ENCODE measurements around the gene KIAA0930.

KIAA0930 gene

DNA sequence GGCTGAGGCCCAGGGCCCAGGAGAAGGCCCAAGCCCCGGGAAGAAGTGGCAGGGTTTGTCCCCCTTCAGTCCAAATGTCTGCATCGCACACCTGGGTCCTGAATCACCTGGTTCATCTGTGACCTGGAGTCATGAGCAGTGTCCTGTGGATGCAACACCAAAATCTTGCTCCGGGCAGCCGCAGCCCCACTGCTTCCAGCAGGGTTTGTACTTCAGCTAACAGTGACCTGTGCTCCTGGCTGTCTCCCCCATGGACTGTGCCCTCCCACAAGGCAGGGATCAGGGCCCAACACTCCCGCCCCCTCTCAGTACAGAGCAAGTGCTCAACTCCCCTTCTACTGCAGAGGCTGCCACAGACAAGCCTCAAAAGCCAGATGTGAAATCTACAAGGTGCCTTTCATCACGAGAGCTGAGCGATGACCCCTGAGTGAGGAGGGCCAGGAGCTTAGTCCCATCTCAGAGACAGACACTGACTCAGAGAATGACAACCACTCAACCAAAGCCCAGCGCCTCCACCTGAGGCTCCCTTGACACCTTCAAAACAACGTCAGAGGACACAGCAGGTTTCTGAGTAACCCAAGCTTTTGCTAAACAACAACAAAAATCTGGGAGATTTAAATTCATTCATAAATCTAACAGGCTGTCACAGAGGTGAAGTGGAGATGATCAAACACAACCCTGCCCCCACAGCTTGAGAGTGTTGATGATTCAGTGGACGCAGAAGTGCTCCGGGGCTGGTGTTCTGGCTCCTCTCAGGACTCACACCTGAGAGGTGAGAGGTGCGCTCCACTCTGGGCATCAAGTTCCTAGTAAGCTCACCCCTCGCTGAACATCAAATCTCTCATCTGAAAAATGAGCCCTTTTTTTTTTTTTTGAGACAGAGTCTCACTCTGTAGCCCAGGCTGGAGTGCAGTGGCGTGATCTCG, 3.4 kb downstream of the KIAA0930 start:
- TF ChIP-seq TAF1 (IDR thresholded peaks at IDR 0.05; ENCODE audit: low read depth, low read length) (no peak), POLR2AphosphoS5 (IDR thresholded peaks at IDR 0.05; ENCODE audit: low read depth, low read length) (no peak), PAX5 (IDR thresholded peaks at IDR 0.05; ENCODE audit: insufficient read depth, low read length, severe bottlenecking) (no peak), POU2F2 (IDR thresholded peaks at IDR 0.05; ENCODE audit: low read depth, low read length) (no peak), SPI1 (IDR thresholded peaks at IDR 0.05; ENCODE audit: low read depth, low read length) (no peak), POLR2A (IDR thresholded peaks at IDR 0.05; ENCODE audit: low read depth, low read length) (no peak)
- peak; percentile 66 for FAIRE-seq
- no peak for DNase-seq (ENCODE audit: insufficient read length, low spot score)

DNA sequence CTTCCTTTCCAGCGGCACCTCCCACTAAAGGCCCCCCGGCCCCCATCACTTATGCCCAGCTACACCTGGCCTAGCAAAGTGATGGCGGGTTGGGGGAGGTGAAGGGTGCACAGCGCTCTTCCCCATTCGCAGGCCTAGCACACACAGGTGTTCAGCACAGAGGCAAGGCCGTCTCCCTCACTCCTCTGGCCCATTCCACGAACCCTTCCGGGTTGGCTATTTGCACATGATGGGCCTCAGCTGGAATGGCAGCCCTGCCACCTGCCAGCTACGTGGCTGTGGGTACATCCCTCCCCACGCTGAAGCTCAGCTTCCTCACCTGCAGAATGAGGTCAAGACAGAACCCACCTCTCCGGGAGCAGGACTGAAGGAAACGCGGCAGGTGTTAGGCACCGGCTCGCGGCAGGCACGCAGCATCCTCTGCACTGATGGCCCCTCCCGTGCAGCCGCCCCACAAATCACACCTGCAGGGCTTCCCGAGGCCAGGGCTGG, 4.8 kb downstream of the KIAA0930 start:
- DNase-seq (ENCODE audit: insufficient read length, low spot score) (no peak), FAIRE-seq (no peak)
- 0 out of 2 replicates have a peak, but pooled peaks have one; percentile 3 for TF ChIP-seq POU2F2 (IDR thresholded peaks at IDR 0.05; ENCODE audit: low read depth, low read length)
- TF ChIP-seq TAF1 (IDR thresholded peaks at IDR 0.05; ENCODE audit: low read depth, low read length): no peak

GRCh38 chr22:45235101-45235777, 5.5 kb downstream of the KIAA0930 start:
- DNase-seq (ENCODE audit: insufficient read length, low spot score) (peak; percentile 80), FAIRE-seq (peak; percentile 94)
- no peak for TF ChIP-seq TAF1 (IDR thresholded peaks at IDR 0.05; ENCODE audit: low read depth, low read length)
- peak; percentile 91 for TF ChIP-seq SPI1 (IDR thresholded peaks at IDR 0.05; ENCODE audit: low read depth, low read length)
- TF ChIP-seq POU2F2 (IDR thresholded peaks at IDR 0.05; ENCODE audit: low read depth, low read length): peak; percentile 47; the same call in 1 of the 2 replicates
- TF ChIP-seq POLR2AphosphoS5 (IDR thresholded peaks at IDR 0.05; ENCODE audit: low read depth, low read length): no peak
- no peak for TF ChIP-seq PAX5 (IDR thresholded peaks at IDR 0.05; ENCODE audit: insufficient read depth, low read length, severe bottlenecking)
- TF ChIP-seq POLR2A (IDR thresholded peaks at IDR 0.05; ENCODE audit: low read depth, low read length): peak; percentile 59

DNA sequence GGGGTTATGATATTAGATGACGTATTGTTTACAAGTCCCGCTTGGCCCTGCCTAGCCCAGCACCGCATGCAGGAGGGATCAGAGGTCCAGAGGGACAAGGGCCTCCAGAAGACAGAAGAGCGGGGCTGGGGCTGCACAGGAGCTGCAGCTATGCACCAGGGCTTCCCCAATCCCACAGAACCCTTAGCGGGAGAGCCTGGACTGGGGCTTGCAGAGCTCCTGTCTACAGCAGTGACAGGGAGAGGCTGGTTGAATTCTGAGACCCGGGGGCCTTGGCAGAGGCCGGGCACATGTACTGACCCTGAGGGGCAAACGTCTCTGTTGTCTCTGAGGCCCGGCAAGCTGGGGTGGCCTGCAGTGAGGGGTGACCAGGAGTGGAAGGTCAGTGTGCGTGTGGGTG, 6.9 kb downstream of the KIAA0930 start:
- FAIRE-seq (no peak), DNase-seq (ENCODE audit: insufficient read length, low spot score) (no peak)
- TF ChIP-seq POLR2AphosphoS5 (IDR thresholded peaks at IDR 0.05; ENCODE audit: low read depth, low read length): no peak
- TF ChIP-seq POLR2A (IDR thresholded peaks at IDR 0.05; ENCODE audit: low read depth, low read length): no peak
- TF ChIP-seq SPI1 (IDR thresholded peaks at IDR 0.05; ENCODE audit: low read depth, low read length): no peak
- TF ChIP-seq PAX5 (IDR thresholded peaks at IDR 0.05; ENCODE audit: insufficient read depth, low read length, severe bottlenecking): no peak
- no peak for TF ChIP-seq POU2F2 (IDR thresholded peaks at IDR 0.05; ENCODE audit: low read depth, low read length)
- no peak for TF ChIP-seq TAF1 (IDR thresholded peaks at IDR 0.05; ENCODE audit: low read depth, low read length)

DNA sequence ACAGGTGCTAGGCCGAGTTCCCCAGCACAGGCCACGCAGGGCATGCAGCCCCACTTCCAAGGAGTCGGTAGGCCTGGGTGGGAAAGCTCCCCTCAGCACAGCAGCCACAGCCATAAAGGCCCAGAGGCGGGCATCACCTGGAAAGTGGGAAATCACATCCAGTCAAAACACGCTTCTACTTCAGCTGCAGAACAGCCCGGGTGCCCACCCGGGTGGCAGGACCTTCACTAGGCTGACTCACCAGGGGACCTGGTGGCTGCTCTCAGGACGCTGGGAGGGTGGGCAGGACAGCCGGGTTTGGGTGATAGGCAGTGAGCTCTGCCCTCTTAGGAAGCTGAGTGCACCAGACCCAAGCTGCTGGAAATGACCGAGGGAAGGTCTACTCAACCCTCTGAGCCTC, 7.3 kb downstream of the KIAA0930 start:
- FAIRE-seq (no peak), DNase-seq (ENCODE audit: insufficient read length, low spot score) (no peak)
- TF ChIP-seq SPI1 (IDR thresholded peaks at IDR 0.05; ENCODE audit: low read depth, low read length) (no peak), POLR2AphosphoS5 (IDR thresholded peaks at IDR 0.05; ENCODE audit: low read depth, low read length) (0 out of 2 replicates have a peak, but pooled peaks have one; percentile 10)

- FAIRE-seq (no peak), DNase-seq (ENCODE audit: insufficient read length, low spot score) (no peak)
- TF ChIP-seq PAX5 (IDR thresholded peaks at IDR 0.05; ENCODE audit: insufficient read depth, low read length, severe bottlenecking): no peak
- TF ChIP-seq POLR2A (IDR thresholded peaks at IDR 0.05; ENCODE audit: low read depth, low read length): no peak
- no peak for TF ChIP-seq SPI1 (IDR thresholded peaks at IDR 0.05; ENCODE audit: low read depth, low read length)
- no peak for TF ChIP-seq POLR2AphosphoS5 (IDR thresholded peaks at IDR 0.05; ENCODE audit: low read depth, low read length)
- no peak for TF ChIP-seq POU2F2 (IDR thresholded peaks at IDR 0.05; ENCODE audit: low read depth, low read length)
- TF ChIP-seq TAF1 (IDR thresholded peaks at IDR 0.05; ENCODE audit: low read depth, low read length): no peak
Measured at GRCh38 chr22:45231293-45231692, 9.4 kb downstream of the KIAA0930 start.

DNA sequence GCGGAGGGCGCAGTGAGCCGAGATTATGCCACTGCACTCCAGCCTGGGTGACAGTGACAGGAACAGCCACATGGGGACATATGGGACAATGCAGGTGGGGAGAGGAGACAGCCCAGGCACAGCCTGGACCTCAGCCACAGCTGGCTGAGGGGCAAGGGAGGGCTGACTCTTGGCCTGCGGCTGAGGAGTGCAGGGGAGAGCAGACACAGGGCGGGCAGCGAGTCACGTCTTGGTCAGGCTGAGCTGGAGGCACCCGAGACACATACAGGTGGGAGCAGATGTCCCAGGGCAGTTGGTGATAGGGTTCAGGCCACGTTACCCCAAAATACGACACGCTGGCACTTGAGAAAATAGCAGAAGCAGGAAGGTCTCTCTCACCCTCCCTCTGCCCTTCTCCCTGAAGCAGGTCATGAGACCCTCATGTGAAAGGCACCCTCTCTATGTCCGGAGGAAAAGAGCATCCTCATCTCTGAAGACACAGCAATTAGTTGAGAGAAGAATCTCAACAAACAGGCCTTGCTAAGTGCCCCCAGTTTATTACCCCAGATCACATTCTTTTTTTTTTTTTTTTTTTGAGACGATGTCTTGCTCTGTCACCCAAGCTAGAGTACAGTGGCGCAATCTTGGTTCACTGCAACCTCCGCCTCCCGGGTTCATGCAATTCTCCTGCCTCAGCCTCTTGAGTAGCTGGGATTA, 10.5 kb downstream of the KIAA0930 start:
- TF ChIP-seq POU2F2 (IDR thresholded peaks at IDR 0.05; ENCODE audit: low read depth, low read length) (no peak), TAF1 (IDR thresholded peaks at IDR 0.05; ENCODE audit: low read depth, low read length) (no peak), PAX5 (IDR thresholded peaks at IDR 0.05; ENCODE audit: insufficient read depth, low read length, severe bottlenecking) (no peak), SPI1 (IDR thresholded peaks at IDR 0.05; ENCODE audit: low read depth, low read length) (no peak), POLR2A (IDR thresholded peaks at IDR 0.05; ENCODE audit: low read depth, low read length) (no peak), POLR2AphosphoS5 (IDR thresholded peaks at IDR 0.05; ENCODE audit: low read depth, low read length) (no peak)
- DNase-seq (ENCODE audit: insufficient read length, low spot score) (no peak), FAIRE-seq (no peak)

DNA sequence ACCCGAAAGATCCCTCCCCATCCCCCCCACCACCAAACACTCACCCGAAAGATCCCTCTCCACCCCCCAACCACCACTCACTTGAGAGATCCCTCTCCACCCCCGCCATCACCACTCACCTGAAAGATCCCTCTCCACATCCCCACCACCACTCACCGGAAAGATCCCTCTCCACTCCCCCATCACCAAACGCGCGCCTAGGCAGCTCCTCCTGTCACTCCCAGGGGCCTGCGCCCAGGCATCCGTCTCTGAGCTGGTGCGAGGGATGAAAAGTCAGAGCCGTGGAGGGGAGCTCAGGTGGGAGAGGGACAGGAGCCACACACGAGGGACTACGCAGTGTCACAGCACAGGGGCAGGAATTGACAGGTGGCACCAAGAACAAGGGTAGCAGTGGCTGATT, 11.5 kb downstream of the KIAA0930 start:
- DNase-seq (ENCODE audit: insufficient read length, low spot score) (no peak), FAIRE-seq (no peak)

GRCh38 chr22:45228401-45228754, 12.3 kb downstream of the KIAA0930 start:
- no peak for TF ChIP-seq TAF1 (IDR thresholded peaks at IDR 0.05; ENCODE audit: low read depth, low read length)
- 0 out of 2 replicates have a peak, but pooled peaks have one; percentile 4 for TF ChIP-seq POLR2A (IDR thresholded peaks at IDR 0.05; ENCODE audit: low read depth, low read length)
- TF ChIP-seq SPI1 (IDR thresholded peaks at IDR 0.05; ENCODE audit: low read depth, low read length): no peak
- no peak for FAIRE-seq
- DNase-seq (ENCODE audit: insufficient read length, low spot score): no peak

More for the DNA sequence above, 11.5 kb downstream of the KIAA0930 start:
- TF ChIP-seq SPI1 (IDR thresholded peaks at IDR 0.05; ENCODE audit: low read depth, low read length) (no peak), PAX5 (IDR thresholded peaks at IDR 0.05; ENCODE audit: insufficient read depth, low read length, severe bottlenecking) (no peak), POLR2AphosphoS5 (IDR thresholded peaks at IDR 0.05; ENCODE audit: low read depth, low read length) (no peak), POLR2A (IDR thresholded peaks at IDR 0.05; ENCODE audit: low read depth, low read length) (no peak), POU2F2 (IDR thresholded peaks at IDR 0.05; ENCODE audit: low read depth, low read length) (no peak), TAF1 (IDR thresholded peaks at IDR 0.05; ENCODE audit: low read depth, low read length) (no peak)
